ENCODE data around the gene RPS21.

The RPS21 gene

GRCh38 chr20:62401331-62401779, 14.5 kb downstream of the RPS21 start:
- Histone ChIP-seq H4K20me1 (ENCODE audit: insufficient read depth, low read length, poor library complexity, severe bottlenecking) (peaks cover 11% of the 10 kb centered on the region), H3F3A (ENCODE audit: low read depth) (no peaks in the 10 kb centered on the region)

GRCh38 chr20:62402456-62403150, 15.7 kb downstream of the RPS21 start:
- no peak overlapping the region for H3K4me2 ChIP-seq (ENCODE audit: low read depth, low read length, poor library complexity, severe bottlenecking)
- H3K9ac ChIP-seq (ENCODE audit: low read depth, low read length, poor library complexity, severe bottlenecking) = no peak overlapping the region
- H3K9me3 ChIP-seq (ENCODE audit: insufficient read depth, low read depth, low read length) = no peaks in the 10 kb centered on the region
- no peak overlapping the region for H2AFZ ChIP-seq (ENCODE audit: low read length)
- H3K9me2 ChIP-seq (replicated peaks; ENCODE audit: low read depth, low read length) = no peaks in the 10 kb centered on the region
- no peaks in the 10 kb centered on the region for H3F3A ChIP-seq (ENCODE audit: low read depth)
- H3K79me2 ChIP-seq (ENCODE audit: insufficient read depth, low read length) = peaks cover 28% of the 10 kb centered on the region
- no peak overlapping the region for H3K4me3 ChIP-seq (ENCODE audit: low read length, poor library complexity, severe bottlenecking)
- peaks cover 11% of the 10 kb centered on the region for H4K20me1 ChIP-seq (ENCODE audit: insufficient read depth, low read length, poor library complexity, severe bottlenecking)
- H3K27me3 ChIP-seq (ENCODE audit: insufficient read depth, low read length, poor library complexity, severe bottlenecking) = no peaks in the 10 kb centered on the region
- H3K36me3 ChIP-seq (ENCODE audit: insufficient read depth, low read length) = no peaks in the 10 kb centered on the region
- peaks cover 17% of the 10 kb centered on the region for H3K4me1 ChIP-seq (ENCODE audit: insufficient read depth, low read length, poor library complexity, severe bottlenecking)
- TF ChIP-seq EZH2phosphoT487 (IDR thresholded peaks at IDR 0.05; ENCODE audit: borderline replicate concordance) (no peak), CTCF (conservative IDR thresholded peaks at IDR 0.05; ENCODE audit: low read length) (no peak)

More at GRCh38 chr20:62401331-62401779, 14.5 kb downstream of the RPS21 start:
- Histone ChIP-seq H3K4me1 (ENCODE audit: insufficient read depth, low read length, poor library complexity, severe bottlenecking) (peaks cover 12% of the 10 kb centered on the region), H3K79me2 (ENCODE audit: insufficient read depth, low read length) (peaks cover 24% of the 10 kb centered on the region), H2AFZ (ENCODE audit: low read length) (no peak overlapping the region), H3K9me2 (replicated peaks; ENCODE audit: low read depth, low read length) (no peaks in the 10 kb centered on the region), H3K27me3 (ENCODE audit: insufficient read depth, low read length, poor library complexity, severe bottlenecking) (no peaks in the 10 kb centered on the region), H3K4me3 (ENCODE audit: low read length, poor library complexity, severe bottlenecking) (no peak overlapping the region), H3K36me3 (ENCODE audit: insufficient read depth, low read length) (no peaks in the 10 kb centered on the region), H3K9me3 (ENCODE audit: insufficient read depth, low read depth, low read length) (no peaks in the 10 kb centered on the region), H3K9ac (ENCODE audit: low read depth, low read length, poor library complexity, severe bottlenecking) (no peak overlapping the region), H3K4me2 (ENCODE audit: low read depth, low read length, poor library complexity, severe bottlenecking) (no peak overlapping the region)
- TF ChIP-seq CTCF (conservative IDR thresholded peaks at IDR 0.05; ENCODE audit: low read length) = no peak
- no peak for TF ChIP-seq EZH2phosphoT487 (IDR thresholded peaks at IDR 0.05; ENCODE audit: borderline replicate concordance)

- peaks cover 24% of the 10 kb centered on the region for H3K4me1 ChIP-seq (ENCODE audit: insufficient read depth, low read length, poor library complexity, severe bottlenecking)
- H3K9ac ChIP-seq (ENCODE audit: low read depth, low read length, poor library complexity, severe bottlenecking) = no peak overlapping the region
- H3K79me2 ChIP-seq (ENCODE audit: insufficient read depth, low read length) = peaks cover 28% of the 10 kb centered on the region
- no peak overlapping the region for H3K4me3 ChIP-seq (ENCODE audit: low read length, poor library complexity, severe bottlenecking)
- H3K4me2 ChIP-seq (ENCODE audit: low read depth, low read length, poor library complexity, severe bottlenecking) = no peak overlapping the region
- no peaks in the 10 kb centered on the region for H3K9me2 ChIP-seq (replicated peaks; ENCODE audit: low read depth, low read length)
- H4K20me1 ChIP-seq (ENCODE audit: insufficient read depth, low read length, poor library complexity, severe bottlenecking) = peaks cover 11% of the 10 kb centered on the region
- no peak overlapping the region for H2AFZ ChIP-seq (ENCODE audit: low read length)
- H3F3A ChIP-seq (ENCODE audit: low read depth) = no peaks in the 10 kb centered on the region
- no peaks in the 10 kb centered on the region for H3K27me3 ChIP-seq (ENCODE audit: insufficient read depth, low read length, poor library complexity, severe bottlenecking)
- H3K9me3 ChIP-seq (ENCODE audit: insufficient read depth, low read depth, low read length) = no peaks in the 10 kb centered on the region
- no peak for TF ChIP-seq EZH2phosphoT487 (IDR thresholded peaks at IDR 0.05; ENCODE audit: borderline replicate concordance)
- no peak for TF ChIP-seq CTCF (conservative IDR thresholded peaks at IDR 0.05; ENCODE audit: low read length)
- no peaks in the 10 kb centered on the region for H3K36me3 ChIP-seq (ENCODE audit: insufficient read depth, low read length)
These were observed 16.4 kb downstream of the RPS21 start for GRCh38 chr20:62403331-62403730.

Measured in Loucy (cell line).